Loucy (cell line): ENCODE results near the gene TNFRSF9.

Source experiments
- H2AFZ ChIP-seq: fragments of 200-600 bp; sonication (generic); 2 replicates; pipeline ENCODE4 v1.6.0; 2016; ENCODE audit warnings: antibody characterized with exemption, mild to moderate bottlenecking, low read length, moderate library complexity
- H3F3A ChIP-seq: fragments of 200-600 bp; 2 replicates; pipeline ENCODE4 v1.6.0; 2016; ENCODE audit warnings: antibody characterized with exemption, low read depth, mild to moderate bottlenecking
- H3K27me3 ChIP-seq: fragments of 200-600 bp; sonication (generic); 2 replicates; pipeline ENCODE4 v1.6.1; 2014; ENCODE audit warnings: low read length, mild to moderate bottlenecking; ENCODE audit not compliant: insufficient read depth, poor library complexity, severe bottlenecking
- H3K36me3 ChIP-seq: fragments of 200-600 bp; sonication (generic); 2 replicates; pipeline ENCODE4 v1.6.1; 2016; ENCODE audit warnings: low read length; ENCODE audit not compliant: insufficient read depth
- H3K4me1 ChIP-seq: fragments of 200-600 bp; sonication (generic); 2 replicates; pipeline ENCODE4 v1.5.1; 2014; ENCODE audit warnings: low read length, mild to moderate bottlenecking; ENCODE audit not compliant: insufficient read depth, poor library complexity, severe bottlenecking
- H3K4me2 ChIP-seq: fragments of 200-600 bp; sonication (generic); 2 replicates; pipeline ENCODE4 v1.6.0; 2014; ENCODE audit warnings: antibody characterized with exemption, low read length, low read depth, mild to moderate bottlenecking; ENCODE audit not compliant: poor library complexity, severe bottlenecking
- H3K4me3 ChIP-seq: fragments of 200-600 bp; sonication (generic); 2 replicates; pipeline ENCODE4 v1.5.1; 2014; ENCODE audit warnings: low read length, mild to moderate bottlenecking, mixed read lengths; ENCODE audit not compliant: poor library complexity, severe bottlenecking
- H3K79me2 ChIP-seq: fragments of 200-600 bp; sonication (generic); 2 replicates; pipeline ENCODE4 v1.6.1; 2014; ENCODE audit warnings: low read length; ENCODE audit not compliant: insufficient read depth
- H3K9ac ChIP-seq: fragments of 200-600 bp; sonication (generic); 2 replicates; pipeline ENCODE4 v1.6.0; 2014; ENCODE audit warnings: mild to moderate bottlenecking, low read depth, low read length, moderate library complexity; ENCODE audit not compliant: poor library complexity, severe bottlenecking
- H3K9me2 ChIP-seq: fragments of 200-600 bp; sonication (generic); replicated peaks from 2 replicates; pipeline ENCODE4 v1.6.1; 2016; ENCODE audit warnings: low read depth, low read length, mixed read lengths
- H3K9me3 ChIP-seq: fragments of 200-600 bp; sonication (generic); 2 replicates; pipeline ENCODE4 v1.6.1; 2014; ENCODE audit warnings: mild to moderate bottlenecking, antibody characterized with exemption, low read length, low read depth; ENCODE audit not compliant: insufficient read depth
- H4K20me1 ChIP-seq: fragments of 200-600 bp; sonication (generic); 2 replicates; pipeline ENCODE4 v1.6.0; 2014; ENCODE audit warnings: antibody characterized with exemption, low read length, mild to moderate bottlenecking; ENCODE audit not compliant: insufficient read depth, poor library complexity, severe bottlenecking
- CTCF ChIP-seq: fragments of 200-600 bp; sonication (generic); conservative IDR thresholded peaks from 2 replicates; pipeline ENCODE4 v1.5.1; 2014; ENCODE audit warnings: mild to moderate bottlenecking, antibody characterized with exemption, low read length
- EZH2phosphoT487 ChIP-seq: fragments of 200-600 bp; IDR thresholded peaks from 2 replicates; pipeline ENCODE4 v1.6.1; 2018; ENCODE audit warnings: antibody characterized with exemption, mild to moderate bottlenecking, moderate library complexity, borderline replicate concordance

TNFRSF9 gene

GRCh38 chr1:7891804-7892203 lies 48.8 kb downstream of the TNFRSF9 start:
- Histone ChIP-seq H3K9ac (no peak overlapping the region), H4K20me1 (no peaks in the 10 kb centered on the region), H3K27me3 (no peaks in the 10 kb centered on the region), H3K4me1 (peaks cover 4% of the 10 kb centered on the region), H2AFZ (peak overlapping the region; percentile 80; the same call in 1 of the 2 replicates), H3K9me3 (no peaks in the 10 kb centered on the region), H3K4me2 (peak overlapping the region; percentile 25), H3K36me3 (no peaks in the 10 kb centered on the region), H3K79me2 (no peaks in the 10 kb centered on the region), H3F3A (no peaks in the 10 kb centered on the region; the same call in 1 of the 2 replicates), H3K9me2 (no peaks in the 10 kb centered on the region), H3K4me3 (no peak overlapping the region)
- TF ChIP-seq EZH2phosphoT487 (no peak), CTCF (no peak)

- H3K4me3 ChIP-seq = no peak overlapping the region
- TF ChIP-seq EZH2phosphoT487 (no peak), CTCF (no peak)
- no peak overlapping the region for H2AFZ ChIP-seq
These were observed 49.8 kb downstream of the TNFRSF9 start for GRCh38 chr1:7890853-7891252.

GRCh38 chr1:7888248-7889081 lies 52.2 kb downstream of the TNFRSF9 start:
- Histone ChIP-seq H3K27me3 (no peaks in the 10 kb centered on the region), H3K9me2 (no peaks in the 10 kb centered on the region), H3K4me3 (no peak overlapping the region), H3K79me2 (no peaks in the 10 kb centered on the region), H3K4me2 (no peak overlapping the region), H3K9ac (no peak overlapping the region), H4K20me1 (no peaks in the 10 kb centered on the region), H3K9me3 (no peaks in the 10 kb centered on the region), H3K36me3 (no peaks in the 10 kb centered on the region), H3K4me1 (peaks cover 4% of the 10 kb centered on the region), H3F3A (no peaks in the 10 kb centered on the region; the same call in 1 of the 2 replicates), H2AFZ (no peak overlapping the region)
- TF ChIP-seq EZH2phosphoT487 = no peak
- TF ChIP-seq CTCF = no peak

More at GRCh38 chr1:7890853-7891252, 49.8 kb downstream of the TNFRSF9 start:
- H3K9ac ChIP-seq = no peak overlapping the region
- H3K27me3 ChIP-seq = no peaks in the 10 kb centered on the region
- no peaks in the 10 kb centered on the region for H3K36me3 ChIP-seq
- no peak overlapping the region for H3K4me2 ChIP-seq
- peaks cover 4% of the 10 kb centered on the region for H3K4me1 ChIP-seq
- H3F3A ChIP-seq = no peaks in the 10 kb centered on the region; the same call in 1 of the 2 replicates
- no peaks in the 10 kb centered on the region for H3K9me3 ChIP-seq
- no peaks in the 10 kb centered on the region for H4K20me1 ChIP-seq
- no peaks in the 10 kb centered on the region for H3K9me2 ChIP-seq
- no peaks in the 10 kb centered on the region for H3K79me2 ChIP-seq
